Chondrocyte (in vitro differentiated cells): ENCODE measurements around the gene MMAB. TPM values are rescaled to one million over a fixed set of nuclear protein-coding genes. Genes with fewer than 3 reads are reported as not detected.

Experiments
- DNase-seq: peaks from one replicate; pipeline ENCODE4 v3.0.0; 2021; ENCODE audit warnings: mixed read lengths, low spot score
- H3K27ac Mint-ChIP-seq: one replicate; pipeline ENCODE4 v1.8.0; 2021; ENCODE audit warnings: mild to moderate bottlenecking, moderate library complexity, mixed read lengths; ENCODE audit not compliant: unreplicated experiment
- H3K27me3 Mint-ChIP-seq: 2 replicates; pipeline ENCODE4 v1.8.0; 2021; ENCODE audit warnings: low read depth, mixed read lengths
- H3K36me3 Mint-ChIP-seq: 2 replicates; pipeline ENCODE4 v1.8.0; 2021; ENCODE audit warnings: low read depth, mixed read lengths
- H3K4me1 Mint-ChIP-seq: 2 replicates; pipeline ENCODE4 v1.8.0; 2021; ENCODE audit warnings: low read depth, mild to moderate bottlenecking, mixed read lengths
- H3K4me3 Mint-ChIP-seq: one replicate; pipeline ENCODE4 v1.8.0; 2021; ENCODE audit warnings: mild to moderate bottlenecking, moderate library complexity, mixed read lengths; ENCODE audit not compliant: unreplicated experiment
- H3K9me3 Mint-ChIP-seq: 2 replicates; pipeline ENCODE4 v1.8.0; 2021; ENCODE audit warnings: low read depth, mixed read lengths
- total RNA-seq: library from RNA; stranded (reverse); gene quantifications from 3 replicates; pipeline ENCODE4 v1.2.1, GENCODE V29; 2021
- TF ChIP-seq, protein P1 (sequence below): fragments of 200-600 bp; sonication (generic); IDR thresholded peaks from 2 replicates; pipeline ENCODE4 v1.5.0; 2021; ENCODE audit warnings: antibody characterized with exemption, mild to moderate bottlenecking, moderate library complexity

MMAB gene
- total RNA-seq, 1 donor from 2014 or later = 23.3 TPM

DNA sequence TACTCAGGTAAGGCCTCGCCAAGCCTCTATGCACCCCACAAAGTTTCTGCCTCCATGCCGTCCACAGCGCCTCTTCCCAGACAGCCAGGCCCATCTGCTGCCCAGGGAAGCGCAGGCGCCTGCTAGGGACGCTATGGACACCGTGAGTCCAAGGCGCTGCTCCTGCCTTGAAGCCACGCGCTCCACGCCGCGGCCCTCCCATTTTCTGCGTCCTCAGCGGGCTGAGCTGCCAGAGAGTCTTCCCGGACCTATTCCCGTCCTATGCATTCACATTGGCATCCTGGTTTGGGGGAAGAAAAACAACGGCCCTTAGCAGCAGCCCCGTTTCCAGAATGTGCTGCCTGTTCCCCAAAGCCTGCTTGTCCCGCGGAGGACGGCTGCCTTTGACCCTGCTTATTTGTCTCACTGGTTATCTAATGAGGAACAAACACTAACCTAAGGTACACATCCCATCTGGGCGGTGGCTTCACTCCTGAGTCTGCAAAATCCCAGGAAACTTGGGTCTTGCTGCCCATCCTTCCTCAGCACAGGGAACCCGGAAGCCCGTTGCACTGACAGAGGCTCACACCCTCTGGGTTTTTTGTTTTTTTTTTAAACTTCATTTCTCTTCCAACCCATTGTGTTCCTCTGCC lies 38.0 kb downstream of the MMAB start:
- no peaks in the 10 kb centered on the region for H3K9me3 Mint-ChIP-seq
- H3K4me1 Mint-ChIP-seq = peaks cover 12% of the 10 kb centered on the region
- no peak overlapping the region for H3K4me3 Mint-ChIP-seq
- peaks cover 21% of the 10 kb centered on the region for H3K36me3 Mint-ChIP-seq
- TF ChIP-seq, protein P1, sequence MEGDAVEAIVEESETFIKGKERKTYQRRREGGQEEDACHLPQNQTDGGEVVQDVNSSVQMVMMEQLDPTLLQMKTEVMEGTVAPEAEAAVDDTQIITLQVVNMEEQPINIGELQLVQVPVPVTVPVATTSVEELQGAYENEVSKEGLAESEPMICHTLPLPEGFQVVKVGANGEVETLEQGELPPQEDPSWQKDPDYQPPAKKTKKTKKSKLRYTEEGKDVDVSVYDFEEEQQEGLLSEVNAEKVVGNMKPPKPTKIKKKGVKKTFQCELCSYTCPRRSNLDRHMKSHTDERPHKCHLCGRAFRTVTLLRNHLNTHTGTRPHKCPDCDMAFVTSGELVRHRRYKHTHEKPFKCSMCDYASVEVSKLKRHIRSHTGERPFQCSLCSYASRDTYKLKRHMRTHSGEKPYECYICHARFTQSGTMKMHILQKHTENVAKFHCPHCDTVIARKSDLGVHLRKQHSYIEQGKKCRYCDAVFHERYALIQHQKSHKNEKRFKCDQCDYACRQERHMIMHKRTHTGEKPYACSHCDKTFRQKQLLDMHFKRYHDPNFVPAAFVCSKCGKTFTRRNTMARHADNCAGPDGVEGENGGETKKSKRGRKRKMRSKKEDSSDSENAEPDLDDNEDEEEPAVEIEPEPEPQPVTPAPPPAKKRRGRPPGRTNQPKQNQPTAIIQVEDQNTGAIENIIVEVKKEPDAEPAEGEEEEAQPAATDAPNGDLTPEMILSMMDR = no peak
- no peaks in the 10 kb centered on the region for H3K27me3 Mint-ChIP-seq
- DNase-seq = peak; percentile 62
- H3K27ac Mint-ChIP-seq = no peak overlapping the region

DNA sequence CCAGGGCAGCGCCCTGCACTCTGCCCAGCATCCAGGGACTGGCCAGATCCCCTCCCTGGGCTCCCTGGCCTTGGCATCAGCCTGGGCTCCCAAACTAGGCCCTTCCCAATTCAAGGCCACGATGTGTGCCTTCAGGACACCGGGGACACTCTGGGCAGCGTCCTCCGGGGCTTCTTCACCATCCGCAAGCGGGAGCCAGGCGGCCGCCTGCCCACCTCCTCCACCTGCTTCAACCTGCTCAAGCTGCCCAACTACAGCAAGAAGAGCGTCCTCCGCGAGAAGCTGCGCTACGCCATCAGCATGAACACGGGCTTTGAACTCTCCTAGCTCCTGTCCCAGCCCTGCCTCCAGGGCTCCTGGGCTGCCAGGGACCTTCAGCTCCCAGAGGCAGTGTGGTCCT lies 38.8 kb downstream of the MMAB start:
- no peak overlapping the region for H3K27ac Mint-ChIP-seq
- H3K4me3 Mint-ChIP-seq = no peak overlapping the region
- peaks cover 27% of the 10 kb centered on the region for H3K36me3 Mint-ChIP-seq
- peak; percentile 39 for DNase-seq
- H3K4me1 Mint-ChIP-seq = peaks cover 4% of the 10 kb centered on the region
- H3K9me3 Mint-ChIP-seq = no peaks in the 10 kb centered on the region
- TF ChIP-seq, protein P1 = no peak
- H3K27me3 Mint-ChIP-seq = no peaks in the 10 kb centered on the region

DNA sequence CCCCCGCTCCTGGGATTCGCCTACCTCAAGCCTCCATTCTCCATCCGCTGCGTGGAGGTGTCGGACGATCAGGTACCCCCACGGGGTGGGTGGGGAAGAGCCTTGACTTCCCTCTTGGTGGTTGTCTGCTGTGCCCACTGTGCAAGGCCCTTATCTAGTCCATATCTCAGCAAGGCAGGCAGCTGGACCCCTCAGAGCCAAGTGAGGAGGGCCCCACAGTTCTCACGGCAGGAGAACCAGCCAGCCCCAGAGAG lies 39.9 kb downstream of the MMAB start:
- no peaks in the 10 kb centered on the region for H3K9me3 Mint-ChIP-seq
- H3K4me3 Mint-ChIP-seq = no peak overlapping the region
- H3K27ac Mint-ChIP-seq = no peak overlapping the region
- no peaks in the 10 kb centered on the region for H3K4me1 Mint-ChIP-seq
- TF ChIP-seq, protein P1 = no peak
- no peaks in the 10 kb centered on the region for H3K27me3 Mint-ChIP-seq
- no peak for DNase-seq
- peaks cover 27% of the 10 kb centered on the region for H3K36me3 Mint-ChIP-seq

DNA sequence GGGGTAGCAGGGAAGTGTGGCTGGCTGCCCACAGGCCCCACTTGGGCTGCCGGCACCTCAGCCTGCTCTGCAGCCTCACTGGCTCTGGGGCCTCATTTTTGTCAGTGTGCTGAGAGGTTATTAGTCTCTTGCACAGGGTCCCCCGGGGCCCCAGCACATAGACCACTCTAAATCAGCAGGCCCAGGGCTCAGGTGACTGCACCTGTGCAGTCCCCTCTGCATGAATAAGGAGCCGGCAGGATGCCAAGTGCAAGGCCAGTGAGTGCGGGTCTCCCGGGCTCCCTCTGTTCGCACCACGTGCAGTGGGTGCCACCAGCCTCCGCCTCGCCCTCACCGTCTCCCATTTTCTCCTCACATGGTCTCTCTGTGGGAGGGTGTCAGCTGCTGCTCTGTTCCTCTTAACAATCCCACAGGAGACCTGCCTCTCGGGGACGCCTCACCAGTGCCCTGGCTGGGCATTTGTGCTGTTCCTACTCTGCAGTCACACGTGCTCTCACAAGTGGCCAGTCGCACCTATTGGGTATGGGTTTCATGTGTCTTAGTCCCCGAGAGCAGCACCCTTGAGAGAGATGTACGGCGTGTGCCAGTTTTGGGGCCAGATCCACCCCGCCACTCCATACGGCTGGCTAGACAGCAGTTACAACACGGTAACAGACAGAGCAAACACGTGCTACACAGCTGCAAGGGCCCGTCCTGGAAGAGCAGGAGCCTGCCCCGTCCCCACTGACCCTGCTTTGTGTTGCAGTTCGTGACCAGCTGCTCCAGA lies 40.4 kb downstream of the MMAB start:
- Mint-ChIP-seq H3K4me1 (no peaks in the 10 kb centered on the region), H3K9me3 (no peaks in the 10 kb centered on the region), H3K4me3 (no peak overlapping the region), H3K27ac (no peak overlapping the region), H3K36me3 (peaks cover 27% of the 10 kb centered on the region), H3K27me3 (no peaks in the 10 kb centered on the region)
- no peak for DNase-seq
- TF ChIP-seq, protein P1 = no peak

DNA sequence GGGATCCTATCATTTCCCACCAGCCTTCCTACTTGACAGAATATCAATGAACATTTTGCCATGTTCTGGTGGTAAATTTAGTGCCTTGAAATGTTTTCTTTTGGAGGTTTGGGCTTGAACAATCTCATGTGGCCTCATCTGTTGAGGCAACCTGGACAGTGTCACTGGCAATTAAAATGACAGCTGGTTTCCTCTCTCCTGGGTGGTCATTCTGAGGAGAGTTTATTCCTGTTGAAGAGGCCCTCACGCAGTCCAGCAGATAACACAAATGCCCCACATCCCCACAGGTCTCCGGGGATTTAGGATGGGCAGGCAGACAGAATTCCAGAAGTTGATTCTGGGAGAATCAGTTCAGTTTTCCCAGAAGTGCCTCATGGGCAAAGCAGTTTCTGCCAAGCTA lies 41.9 kb downstream of the MMAB start:
- H3K36me3 Mint-ChIP-seq = peaks cover 26% of the 10 kb centered on the region
- H3K4me3 Mint-ChIP-seq = no peak overlapping the region
- no peaks in the 10 kb centered on the region for H3K4me1 Mint-ChIP-seq
- H3K27me3 Mint-ChIP-seq = no peaks in the 10 kb centered on the region
- H3K27ac Mint-ChIP-seq = no peak overlapping the region
- TF ChIP-seq, protein P1 = no peak
- DNase-seq = no peak
- H3K9me3 Mint-ChIP-seq = no peaks in the 10 kb centered on the region
